HCT116 (cell line): ENCODE results near the gene SPPL2B. TPM values are rescaled to one million over a fixed set of nuclear protein-coding genes. Genes with fewer than 3 reads are reported as not detected.

ENCODE experiments used
- ATAC-seq: fragments of 200-7000 bp; cut with Tn5 transposase; 2 replicates; pipeline ENCODE4 v1.9.1; 2020; ENCODE audit warnings: mild to moderate bottlenecking, moderate library complexity
- BruUV-seq: library from RNA; stranded (reverse); fragments of 400-500 nt; replicated peaks from 2 replicates; lab custom pipeline; 2021; lab: Mats Ljungman, UMichigan
- CTCF ChIA-PET: fragments of 300-600 bp; sonication (Branson Sonifier 250); formaldehyde crosslinking; loops from one replicate; lab custom pipeline; 2021; ENCODE audit warnings: antibody characterized with exemption; lab: Charles Lee
- POLR2A ChIA-PET: fragments of 300-600, 350-600 bp; sonication (Branson Sonifier 250); formaldehyde crosslinking; loops from one replicate; lab custom pipeline; 2021; ENCODE audit warnings: antibody characterized with exemption; lab: Charles Lee
- RAD21 ChIA-PET, 2 experiments: fragments of 300-600 bp; sonication (Branson Sonifier 250); formaldehyde crosslinking; loops; one replicate each; lab custom pipeline; 2023; ENCODE audit warnings: low total read pairs in 2 of 2; ENCODE audit not compliant: uncharacterized antibody in 2 of 2, unreplicated experiment in 2 of 2, low non-redundant PET in 1 of 2; lab: Charles Lee
- DNase-seq: peaks from one replicate; pipeline ENCODE4 v3.0.0-alpha.2; 2010; ENCODE audit warnings: low read depth, low spot score
- H2AFZ ChIP-seq: fragments of 200-600 bp; shearing (Covaris generic), sonication (generic); 2 replicates; pipeline ENCODE4 v1.6.1; 2017; ENCODE audit warnings: low read depth, mixed run types, mixed read lengths, antibody characterized with exemption, low read length; ENCODE audit not compliant: poor library complexity, severe bottlenecking
- H3K27ac ChIP-seq: 2 replicates; pipeline ENCODE4 v1.5.1; 2012; ENCODE audit warnings: low read depth, low read length
- H3K27me3 ChIP-seq: fragments of 200-600 bp; sonication (generic); 2 replicates; pipeline ENCODE4 v1.6.1; 2016; ENCODE audit warnings: mixed run types, low read length, mixed read lengths; ENCODE audit not compliant: insufficient read depth
- H3K36me3 ChIP-seq, 2 experiments: fragments of 200-500 bp in 1 of 2; fragments of 200-600 bp in 1 of 2; sonication (Bioruptor generic) in 1 of 2; sonication (generic) in 1 of 2; 2 replicates each; pipeline versions ENCODE4 v1.5.1 to v1.6.1; 2014 to 2016; ENCODE audit warnings: low read length in 2 of 2, inconsistent platforms in 1 of 2, mixed read lengths in 1 of 2, mixed run types in 1 of 2; ENCODE audit not compliant: insufficient read depth in 2 of 2, control insufficient read depth in 1 of 2
- H3K4me1 ChIP-seq, 2 experiments: fragments of 200-600 bp in 1 of 2; sonication (generic) in 1 of 2; 2 replicates each; pipeline versions ENCODE4 v1.5.1 to v1.6.1; 2012 to 2017; ENCODE audit warnings: low read length in 2 of 2, inconsistent platforms in 1 of 2, mild to moderate bottlenecking in 1 of 2, mixed read lengths in 1 of 2, mixed run types in 1 of 2, moderate library complexity in 1 of 2; ENCODE audit not compliant: insufficient read depth in 2 of 2, control insufficient read depth in 1 of 2
- H3K4me2 ChIP-seq: fragments of 200-600 bp; sonication (generic); 2 replicates; pipeline ENCODE4 v1.6.1; 2017; ENCODE audit warnings: mixed run types, low read length, mixed read lengths
- H3K4me3 ChIP-seq, 2 experiments: fragments of 200-600 bp in 1 of 2; sonication (generic) in 1 of 2; replicated peaks in 1 of 2; 2 replicates each; pipeline ENCODE4 v1.5.1; 2011 to 2016; ENCODE audit warnings: low read length in 2 of 2, control low read depth in 1 of 2, low read depth in 1 of 2, mild to moderate bottlenecking in 1 of 2, mixed read lengths in 1 of 2, mixed run types in 1 of 2
- H3K79me2 ChIP-seq: fragments of 200-600 bp; sonication (generic); 2 replicates; pipeline ENCODE4 v1.6.1; 2017; ENCODE audit warnings: mild to moderate bottlenecking, mixed run types, low read length, moderate library complexity, mixed read lengths; ENCODE audit not compliant: insufficient read depth
- H3K9ac ChIP-seq: fragments of 200-600 bp; sonication (generic); 2 replicates; pipeline ENCODE4 v1.6.1; 2016; ENCODE audit warnings: low read length, mixed read lengths
- H3K9me2 ChIP-seq: fragments of 200-600 bp; sonication (generic), shearing (Covaris generic); 2 replicates; pipeline ENCODE4 v1.6.1; 2017; ENCODE audit warnings: mixed run types, mild to moderate bottlenecking, moderate library complexity; ENCODE audit not compliant: insufficient read depth
- H3K9me3 ChIP-seq, 2 experiments: fragments of 200-500 bp in 1 of 2; fragments of 200-600 bp in 1 of 2; sonication (Bioruptor generic) in 1 of 2; sonication (generic) in 1 of 2; 2 replicates each; pipeline ENCODE4 v1.6.1; 2014 to 2017; ENCODE audit warnings: low read length in 2 of 2, mixed read lengths in 2 of 2, inconsistent platforms in 1 of 2, low read depth in 1 of 2, mild to moderate bottlenecking in 1 of 2, mixed run types in 1 of 2, moderate library complexity in 1 of 2; ENCODE audit not compliant: control insufficient read depth in 1 of 2, insufficient read depth in 1 of 2
- H4K20me1 ChIP-seq: fragments of 200-600 bp; sonication (generic), shearing (Covaris generic); 2 replicates; pipeline ENCODE4 v1.6.1; 2017; ENCODE audit warnings: mixed run types, mild to moderate bottlenecking, moderate library complexity; ENCODE audit not compliant: insufficient read depth
- ATF3 ChIP-seq: IDR thresholded peaks from 2 replicates; pipeline ENCODE4 v1.6.1; 2012
- CBX3 ChIP-seq: IDR thresholded peaks from 2 replicates; pipeline ENCODE4 v1.6.1; 2012; ENCODE audit warnings: low read depth
- CEBPB ChIP-seq: IDR thresholded peaks from 2 replicates; pipeline ENCODE4 v1.6.1; 2012; ENCODE audit warnings: low read depth
- CTCF ChIP-seq, 3 experiments: fragments of 200-600 bp in 1 of 3; sonication (generic) in 1 of 3; IDR thresholded peaks in 2 of 3; conservative IDR thresholded peaks in 1 of 3; 2 replicates each; pipeline ENCODE4 v1.5.1; 2012 to 2017; ENCODE audit warnings: low read depth in 2 of 3, low read length in 2 of 3, antibody characterized with exemption in 1 of 3, borderline replicate concordance in 1 of 3, control low read depth in 1 of 3, mild to moderate bottlenecking in 1 of 3, mixed read lengths in 1 of 3, mixed run types in 1 of 3, moderate library complexity in 1 of 3; ENCODE audit not compliant: insufficient read depth in 1 of 3
- ELF1 ChIP-seq: IDR thresholded peaks from 2 replicates; pipeline ENCODE4 v1.6.1; 2012; ENCODE audit warnings: low read depth, borderline replicate concordance
- EZH2 ChIP-seq: fragments of 200-600 bp; sonication (generic); IDR thresholded peaks from 2 replicates; pipeline ENCODE4 v1.6.1; 2017; ENCODE audit warnings: antibody characterized with exemption, mixed run types
- FOSL1 ChIP-seq: IDR thresholded peaks from 2 replicates; pipeline ENCODE4 v1.6.1; 2012; ENCODE audit warnings: low read depth
- JUND ChIP-seq: IDR thresholded peaks from 2 replicates; pipeline ENCODE4 v1.6.1; 2012
- MAX ChIP-seq: IDR thresholded peaks from 2 replicates; pipeline ENCODE4 v1.6.1; 2012
- POLR2A ChIP-seq: IDR thresholded peaks from 2 replicates; pipeline ENCODE4 v1.7.0; 2011; ENCODE audit warnings: borderline replicate concordance; ENCODE audit not compliant: insufficient read depth, insufficient read length; ENCODE audit errors: extremely low read depth
- POLR2AphosphoS5 ChIP-seq: IDR thresholded peaks from 2 replicates; pipeline ENCODE4 v1.6.1; 2011; ENCODE audit warnings: mild to moderate bottlenecking, low read depth, low read length, moderate library complexity
- RAD21 ChIP-seq: IDR thresholded peaks from 2 replicates; pipeline ENCODE4 v1.6.1; 2012; ENCODE audit warnings: low read depth, mild to moderate bottlenecking
- REST ChIP-seq: IDR thresholded peaks from 2 replicates; pipeline ENCODE4 v1.6.1; 2012; ENCODE audit warnings: low read depth
- SIN3A ChIP-seq: IDR thresholded peaks from 2 replicates; pipeline ENCODE4 v1.6.1; 2012; ENCODE audit warnings: low read depth
- SP1 ChIP-seq: IDR thresholded peaks from 2 replicates; pipeline ENCODE4 v1.6.1; 2012; ENCODE audit warnings: low read depth
- SRF ChIP-seq: IDR thresholded peaks from 2 replicates; pipeline ENCODE4 v1.6.1; 2012; ENCODE audit warnings: low read depth
- TCF7L2 ChIP-seq: IDR thresholded peaks from 2 replicates; pipeline ENCODE4 v1.7.0; 2011; ENCODE audit warnings: borderline replicate concordance, inconsistent platforms; ENCODE audit not compliant: insufficient read depth, insufficient read length; ENCODE audit errors: extremely low read depth
- YY1 ChIP-seq: IDR thresholded peaks from 2 replicates; pipeline ENCODE4 v1.6.1; 2011; ENCODE audit warnings: low read length, low read depth, moderate library complexity, mild to moderate bottlenecking; ENCODE audit not compliant: insufficient replicate concordance; ENCODE audit errors: extremely low read depth
- ZFX ChIP-seq: fragments of 450-650 bp; IDR thresholded peaks from 2 replicates; pipeline ENCODE4 v1.6.1; 2017
- ZNF274 ChIP-seq: fragments of 200-500 bp; sonication (Bioruptor generic); IDR thresholded peaks from 2 replicates; pipeline ENCODE4 v1.6.1; 2014; ENCODE audit warnings: mild to moderate bottlenecking, low read depth, low read length, inconsistent platforms
- intact Hi-C: fragments of 100-400 bp; cut with micrococcal nuclease; formaldehyde crosslinking; loops from 2 replicates; pipeline ENCODE4 v1.10.0; 2022
- total RNA-seq: library from RNA; stranded (reverse); gene quantifications from one replicate; pipeline ENCODE4 v1.2.1, GENCODE V29; 2021; ENCODE audit not compliant: unreplicated experiment

The SPPL2B gene
- total RNA-seq, 1 experiment from 2014 or later: 83.1 TPM

- ChIA-PET RAD21 (no interaction called here), CTCF (no interaction called here), POLR2A (no interaction called here)
- Histone ChIP-seq H3K79me2 (no peaks in the 10 kb centered on the region), H3K9me2 (no peaks in the 10 kb centered on the region), H3K4me1 (peaks cover 5 to 8% of the 10 kb centered on the region in 2 experiments; a peak in 3 of 4 replicates), H2AFZ (no peak overlapping the region), H3K9me3 (no peaks in the 10 kb centered on the region), H3K4me3 (no peak overlapping the region), H3K27ac (no peak overlapping the region), H4K20me1 (no peaks in the 10 kb centered on the region), H3K4me2 (no peak overlapping the region), H3K9ac (no peak overlapping the region), H3K27me3 (no peaks in the 10 kb centered on the region), H3K36me3 (no peaks in the 10 kb centered on the region)
- no TSS peak for BruUV-seq
- intact Hi-C loops: no loop called here
- ATAC-seq (no peak; the same call in 1 of the 2 replicates), DNase-seq (no peak)
- no peak for TF ChIP-seq ZNF274
- TF ChIP-seq SIN3A: no peak
- TF ChIP-seq POLR2AphosphoS5: no peak
- no peak for TF ChIP-seq ELF1
- no peak for TF ChIP-seq FOSL1
- TF ChIP-seq TCF7L2: no peak
- no peak for TF ChIP-seq REST
- no peak for TF ChIP-seq ZFX
- TF ChIP-seq CBX3: no peak
- TF ChIP-seq MAX: no peak
- no peak for TF ChIP-seq RAD21
- no peak for TF ChIP-seq JUND
- no peak for TF ChIP-seq CTCF (IDR thresholded peaks at IDR 0.05 in 2 of 3, conservative IDR thresholded peaks at IDR 0.05 in 1 of 3; ENCODE audit: borderline replicate concordance in 1 of 3, insufficient read depth in 1 of 3, low read depth in 2 of 3, low read length in 2 of 3)
- TF ChIP-seq SRF: no peak
- TF ChIP-seq YY1: no peak
- TF ChIP-seq EZH2: no peak
- TF ChIP-seq ATF3: no peak
- no peak for TF ChIP-seq SP1
- no peak for TF ChIP-seq CEBPB
- TF ChIP-seq POLR2A: no peak
These were observed 15.9 kb downstream of the SPPL2B start for GRCh38 chr19:2344381-2344870.
